Neuronal stem cell (in vitro differentiated cells): ENCODE measurements around the gene FBXW10B. TPM values are rescaled to one million over a fixed set of nuclear protein-coding genes. Genes with fewer than 3 reads are reported as not detected.
A peak's percentile ranks its signal among the peaks of the same experiment; 100 is the strongest.
"Not testable (repeated sequence)": the region's sequence is repeated elsewhere in the genome, so short reads cannot be mapped to it uniquely, and the experiment has no call there.

Source experiments
- DNase-seq: peaks from one replicate; pipeline ENCODE4 v3.0.0-alpha.2; 2013; ENCODE audit warnings: low spot score
- H2AFZ ChIP-seq: one replicate; pipeline ENCODE4 v1.6.1; 2013; ENCODE audit warnings: mild to moderate bottlenecking, low read length, inconsistent platforms
- H2AK5ac ChIP-seq: 2 replicates; pipeline ENCODE4 v1.6.1; 2013; ENCODE audit warnings: low read depth, mild to moderate bottlenecking, inconsistent platforms, low read length, moderate library complexity, mixed read lengths
- H2BK120ac ChIP-seq: 2 replicates; pipeline ENCODE4 v1.6.1; 2013; ENCODE audit warnings: low read depth, mild to moderate bottlenecking, inconsistent platforms, low read length, moderate library complexity, mixed read lengths
- H2BK12ac ChIP-seq: one replicate; pipeline ENCODE4 v1.6.1; 2013; ENCODE audit warnings: low read length, inconsistent platforms
- H2BK15ac ChIP-seq: 2 replicates; pipeline ENCODE4 v1.6.1; 2013; ENCODE audit warnings: mild to moderate bottlenecking, low read length, inconsistent platforms, mixed read lengths
- H2BK5ac ChIP-seq: one replicate; pipeline ENCODE4 v1.6.1; 2013; ENCODE audit warnings: inconsistent platforms, mild to moderate bottlenecking, low read length, moderate library complexity
- H3K14ac ChIP-seq: one replicate; pipeline ENCODE4 v1.6.1; 2013; ENCODE audit warnings: low read length, inconsistent platforms
- H3K18ac ChIP-seq: 2 replicates; pipeline ENCODE4 v1.6.1; 2013; ENCODE audit warnings: low read length, inconsistent platforms
- H3K23ac ChIP-seq: 2 replicates; pipeline ENCODE4 v1.6.1; 2013; ENCODE audit warnings: low read depth, mild to moderate bottlenecking, mixed read lengths, low read length, inconsistent platforms; ENCODE audit not compliant: poor library complexity
- H3K27ac ChIP-seq: replicated peaks from 3 replicates; pipeline ENCODE4 v1.5.1; 2013; ENCODE audit warnings: low read length, inconsistent platforms
- H3K27me3 ChIP-seq, 3 experiments: 2 replicates each; pipeline ENCODE4 v1.6.1; 2013; ENCODE audit warnings: low read length in 3 of 3, mild to moderate bottlenecking in 2 of 3, inconsistent platforms in 1 of 3, low read depth in 1 of 3, mixed read lengths in 1 of 3, moderate library complexity in 1 of 3; ENCODE audit not compliant: control insufficient read depth in 3 of 3, insufficient read depth in 3 of 3
- H3K36me3 ChIP-seq, 2 donors: replicated peaks in 1 of 2; 2 replicates each; pipeline ENCODE4 v1.6.1; 2013; ENCODE audit warnings: low read length in 2 of 2; ENCODE audit not compliant: control insufficient read depth in 2 of 2, insufficient read depth in 2 of 2
- H3K4ac ChIP-seq: 2 replicates; pipeline ENCODE4 v1.6.1; 2013; ENCODE audit warnings: inconsistent platforms, mild to moderate bottlenecking, low read length, moderate library complexity
- H3K4me1 ChIP-seq, 2 donors: 1 replicate in 1 of 2; 2 replicates in 1 of 2; pipeline ENCODE4 v1.6.1; 2013; ENCODE audit warnings: low read length in 2 of 2, low read depth in 1 of 2; ENCODE audit not compliant: control insufficient read depth in 2 of 2, insufficient read depth in 1 of 2
- H3K4me2 ChIP-seq: one replicate; pipeline ENCODE4 v1.6.1; 2013; ENCODE audit warnings: mild to moderate bottlenecking, low read length, inconsistent platforms; ENCODE audit not compliant: insufficient read depth, poor library complexity, severe bottlenecking
- H3K4me3 ChIP-seq, 2 donors: 2 replicates each; pipeline ENCODE4 v1.5.1; 2013; ENCODE audit warnings: low read length in 2 of 2, mild to moderate bottlenecking in 2 of 2, inconsistent platforms in 1 of 2, moderate library complexity in 1 of 2
- H3K79me1 ChIP-seq: one replicate; pipeline ENCODE4 v1.6.1; 2013; ENCODE audit warnings: low read depth, mild to moderate bottlenecking, inconsistent platforms, low read length, moderate library complexity
- H3K9ac ChIP-seq: one replicate; pipeline ENCODE4 v1.6.1; 2013; ENCODE audit warnings: mild to moderate bottlenecking, low read depth, low read length, inconsistent platforms; ENCODE audit not compliant: poor library complexity
- H3K9me3 ChIP-seq, 2 donors: replicated peaks in 1 of 2; 2 replicates each; pipeline versions ENCODE3 to v1.6.1; 2013; ENCODE audit warnings: low read length in 2 of 2, mild to moderate bottlenecking in 2 of 2, inconsistent platforms in 1 of 2, low read depth in 1 of 2, mixed read lengths in 1 of 2, moderate library complexity in 1 of 2; ENCODE audit not compliant: control insufficient read depth in 2 of 2, insufficient read depth in 1 of 2
- H4K8ac ChIP-seq: one replicate; pipeline ENCODE4 v1.6.1; 2013; ENCODE audit warnings: low read depth, mild to moderate bottlenecking, inconsistent platforms, low read length, moderate library complexity
- H4K91ac ChIP-seq: one replicate; pipeline ENCODE4 v1.6.1; 2013; ENCODE audit warnings: low read length, low read depth, mild to moderate bottlenecking, inconsistent platforms; ENCODE audit not compliant: poor library complexity
- WGBS, 2 donors: extraction: QIAGEN DNeasy Blood & Tissue Kit; methylation state at CpG; one replicate each; pipeline ENCODE4 v1.1.7; 2013; ENCODE audit warnings: missing lambda C conversion rate in 2 of 2, mixed read lengths in 1 of 2; ENCODE audit not compliant: insufficient read length in 2 of 2, insufficient replicate concordance in 1 of 2; ENCODE audit errors: extremely low coverage in 2 of 2; 5-methylcytosine and 5-hydroxymethylcytosine counted together
- polyA plus RNA-seq, 2 experiments: library from polyadenylated mRNA; stranded (reverse); fragments of 200-250 nt; gene quantifications; one replicate each; pipeline ENCODE4 v1.2.3, GENCODE V29; 2013

Gene FBXW10B, protein sequence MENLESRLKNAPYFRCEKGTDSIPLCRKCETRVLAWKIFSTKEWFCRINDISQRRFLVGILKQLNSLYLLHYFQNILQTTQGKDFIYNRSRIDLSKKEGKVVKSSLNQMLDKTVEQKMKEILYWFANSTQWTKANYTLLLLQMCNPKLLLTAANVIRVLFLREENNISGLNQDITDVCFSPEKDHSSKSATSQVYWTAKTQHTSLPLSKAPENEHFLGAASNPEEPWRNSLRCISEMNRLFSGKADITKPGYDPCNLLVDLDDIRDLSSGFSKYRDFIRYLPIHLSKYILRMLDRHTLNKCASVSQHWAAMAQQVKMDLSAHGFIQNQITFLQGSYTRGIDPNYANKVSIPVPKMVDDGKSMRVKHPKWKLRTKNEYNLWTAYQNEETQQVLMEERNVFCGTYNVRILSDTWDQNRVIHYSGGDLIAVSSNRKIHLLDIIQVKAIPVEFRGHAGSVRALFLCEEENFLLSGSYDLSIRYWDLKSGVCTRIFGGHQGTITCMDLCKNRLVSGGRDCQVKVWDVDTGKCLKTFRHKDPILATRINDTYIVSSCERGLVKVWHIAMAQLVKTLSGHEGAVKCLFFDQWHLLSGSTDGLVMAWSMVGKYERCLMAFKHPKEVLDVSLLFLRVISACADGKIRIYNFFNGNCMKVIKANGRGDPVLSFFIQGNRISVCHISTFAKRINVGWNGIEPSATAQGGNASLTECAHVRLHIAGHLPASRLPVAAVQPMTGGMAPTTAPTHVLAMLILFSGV
- 0.26 TPM for polyA plus RNA-seq (2013, experiment 1 of 2)
- 0.22 TPM for polyA plus RNA-seq (2013, experiment 2 of 2)

DNA sequence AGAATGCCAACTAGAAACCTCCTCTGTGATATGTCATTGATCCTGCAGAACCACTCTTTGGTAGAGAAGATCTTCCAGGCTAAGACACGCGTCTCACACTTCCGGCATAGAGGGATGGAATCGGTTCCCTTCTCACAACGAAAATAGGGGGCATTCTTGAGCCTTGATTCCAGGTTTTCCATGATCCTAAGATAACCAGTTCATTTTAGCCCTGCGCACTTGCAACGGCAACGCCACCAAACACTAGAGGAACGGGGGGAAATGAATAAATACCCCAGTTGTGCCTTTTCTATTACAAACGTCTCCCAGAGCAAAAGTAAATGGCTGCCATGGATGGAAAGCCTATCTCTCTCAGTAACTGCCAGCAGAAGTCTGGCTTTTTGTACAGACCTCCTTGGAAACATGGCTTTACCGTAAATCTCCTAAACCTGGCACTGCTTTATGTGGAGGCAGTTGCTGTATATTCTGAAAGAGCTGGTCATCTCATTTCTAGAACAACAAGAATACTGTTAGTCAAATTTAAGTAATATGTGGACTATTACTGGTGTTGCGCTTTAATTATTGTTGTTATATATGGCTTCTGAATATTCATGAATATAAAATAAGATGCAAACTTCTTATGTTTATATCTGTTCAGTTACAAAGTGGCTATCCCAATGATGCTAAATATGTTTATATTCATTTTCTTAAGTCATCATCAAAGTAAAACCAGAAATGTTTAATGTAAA is at the start of gene FBXW10B:
FBXW10B (minus strand) TSS at position 374 of the 728 bp plus-strand sequence; CDS start at position 182, 192 bp downstream.
- H3K79me1 ChIP-seq, H2BK5ac ChIP-seq: not testable (repeated sequence)
- WGBS, 2 donors: no CpG with 5 or more reads among the region's 12 CpGs

DNA sequence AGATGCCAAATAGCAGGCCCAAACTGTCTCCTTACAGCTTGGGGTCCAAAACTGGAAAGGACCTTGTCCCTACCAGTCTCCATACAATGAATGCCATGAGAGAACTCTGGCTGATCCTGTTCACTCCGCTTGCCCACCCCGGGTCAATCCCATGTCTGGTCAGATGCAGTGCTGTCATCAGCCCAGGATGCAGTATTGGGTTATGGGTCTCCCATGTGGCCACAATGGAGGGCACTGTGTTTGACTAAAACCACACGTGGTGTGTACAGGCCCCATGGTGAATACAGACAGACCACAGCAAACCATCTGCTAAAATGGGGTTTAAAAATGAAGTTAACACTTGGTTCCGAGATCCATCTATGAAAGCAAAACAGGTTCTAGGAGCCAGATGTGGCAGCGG is 44.2 kb upstream of the FBXW10B start:
- Histone ChIP-seq H3K27ac (no peak overlapping the region), H2BK12ac (no peak overlapping the region), H2BK120ac (no peak overlapping the region), H3K9ac (no peak overlapping the region), H3K14ac (no peak overlapping the region), H3K4ac (no peak overlapping the region), H4K8ac (no peak overlapping the region), H2BK5ac (no peak overlapping the region), H3K4me2 (no peak overlapping the region), H2BK15ac (no peak overlapping the region), H2AFZ (no peak overlapping the region), H3K79me1 (no peaks in the 10 kb centered on the region), H3K18ac (no peak overlapping the region), H3K23ac (no peak overlapping the region), H3K9me3 (no peaks in the 10 kb centered on the region), H4K91ac (no peak overlapping the region), H3K4me3 (no peak overlapping the region), H2AK5ac (no peak overlapping the region), H3K27me3 (no peaks in the 10 kb centered on the region), H3K36me3 (peaks cover 6 to 43% of the 10 kb centered on the region in 2 donors), H3K4me1 (peaks cover 0 to 4% of the 10 kb centered on the region in 2 donors)
- no CpG with 5 or more reads among the region's 5 CpGs for WGBS, 2 donors
- DNase-seq: no peak

More for the DNA sequence above, at the start of gene FBXW10B:
- not testable (repeated sequence) for H3K9me3 ChIP-seq, H4K91ac ChIP-seq, H3K18ac ChIP-seq, H3K14ac ChIP-seq, H3K27me3 ChIP-seq, H3K4me2 ChIP-seq, H3K27ac ChIP-seq, H3K4ac ChIP-seq, H2BK12ac ChIP-seq, H2AK5ac ChIP-seq, H2BK120ac ChIP-seq, H3K36me3 ChIP-seq, H2BK15ac ChIP-seq, H3K23ac ChIP-seq, H3K4me3 ChIP-seq, DNase-seq, H4K8ac ChIP-seq, H3K9ac ChIP-seq, H3K4me1 ChIP-seq
- H2AFZ ChIP-seq: peak within 1 kb of the TSS; percentile 70

DNA sequence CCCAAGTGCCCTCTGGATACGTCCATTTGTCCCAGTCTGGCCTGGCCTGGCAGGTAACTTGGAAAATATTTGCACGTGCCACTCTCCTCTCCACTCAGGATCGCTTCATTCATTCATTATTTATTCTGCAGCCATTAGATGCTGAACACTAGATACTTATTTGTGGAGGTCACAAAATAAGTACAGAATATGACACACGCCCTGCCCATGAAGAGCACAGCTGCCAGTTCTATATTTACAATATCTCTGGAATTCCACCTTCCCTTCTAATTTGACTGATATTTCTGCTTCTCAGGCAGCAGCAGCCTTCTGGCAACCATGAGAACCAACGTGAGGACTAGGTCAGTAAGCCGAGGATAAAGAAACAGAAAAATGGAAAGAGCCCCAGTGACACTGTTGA is 43.7 kb upstream of the FBXW10B start:
- Histone ChIP-seq H2BK120ac (no peak overlapping the region), H4K91ac (no peak overlapping the region), H2BK15ac (no peak overlapping the region), H2BK5ac (no peak overlapping the region), H2AFZ (no peak overlapping the region), H3K36me3 (peaks cover 6 to 43% of the 10 kb centered on the region in 2 donors), H3K14ac (no peak overlapping the region), H3K4ac (no peak overlapping the region), H3K79me1 (no peaks in the 10 kb centered on the region), H3K4me2 (no peak overlapping the region), H3K27me3 (no peaks in the 10 kb centered on the region), H3K23ac (no peak overlapping the region), H2AK5ac (no peak overlapping the region), H3K9me3 (no peaks in the 10 kb centered on the region), H3K9ac (no peak overlapping the region), H2BK12ac (no peak overlapping the region), H3K4me3 (no peak overlapping the region), H3K4me1 (peaks cover 0 to 4% of the 10 kb centered on the region in 2 donors), H3K18ac (no peak overlapping the region), H4K8ac (no peak overlapping the region), H3K27ac (no peak overlapping the region)
- no CpG with 5 or more reads among the region's 6 CpGs for WGBS, 2 donors
- no peak for DNase-seq
